Measurements from ENCODE around the gene PDE7B.

The PDE7B gene

GRCh38 chr6:135876058-135876457 lies 24.6 kb downstream of the PDE7B start:
- TF ChIP-seq EZH2 (IDR thresholded peaks at IDR 0.05; ENCODE audit: borderline replicate concordance, low read length): no peak
- TF ChIP-seq, protein P1, sequence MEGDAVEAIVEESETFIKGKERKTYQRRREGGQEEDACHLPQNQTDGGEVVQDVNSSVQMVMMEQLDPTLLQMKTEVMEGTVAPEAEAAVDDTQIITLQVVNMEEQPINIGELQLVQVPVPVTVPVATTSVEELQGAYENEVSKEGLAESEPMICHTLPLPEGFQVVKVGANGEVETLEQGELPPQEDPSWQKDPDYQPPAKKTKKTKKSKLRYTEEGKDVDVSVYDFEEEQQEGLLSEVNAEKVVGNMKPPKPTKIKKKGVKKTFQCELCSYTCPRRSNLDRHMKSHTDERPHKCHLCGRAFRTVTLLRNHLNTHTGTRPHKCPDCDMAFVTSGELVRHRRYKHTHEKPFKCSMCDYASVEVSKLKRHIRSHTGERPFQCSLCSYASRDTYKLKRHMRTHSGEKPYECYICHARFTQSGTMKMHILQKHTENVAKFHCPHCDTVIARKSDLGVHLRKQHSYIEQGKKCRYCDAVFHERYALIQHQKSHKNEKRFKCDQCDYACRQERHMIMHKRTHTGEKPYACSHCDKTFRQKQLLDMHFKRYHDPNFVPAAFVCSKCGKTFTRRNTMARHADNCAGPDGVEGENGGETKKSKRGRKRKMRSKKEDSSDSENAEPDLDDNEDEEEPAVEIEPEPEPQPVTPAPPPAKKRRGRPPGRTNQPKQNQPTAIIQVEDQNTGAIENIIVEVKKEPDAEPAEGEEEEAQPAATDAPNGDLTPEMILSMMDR (IDR thresholded peaks at IDR 0.05; ENCODE audit: low read length): no peak
- H3K4me1 ChIP-seq (ENCODE audit: insufficient read depth, low read length, severe bottlenecking): no peaks in the 10 kb centered on the region
- no peaks in the 10 kb centered on the region for H3K9me2 ChIP-seq (ENCODE audit: low read depth, low read length)
- no peak overlapping the region for H3K27ac ChIP-seq (ENCODE audit: low read depth, low read length, poor library complexity, severe bottlenecking)
- no peak overlapping the region for H3K4me3 ChIP-seq (ENCODE audit: low read depth, low read length, poor library complexity, severe bottlenecking)
- no peak overlapping the region for H3K9ac ChIP-seq (ENCODE audit: low read length)
- H3K79me2 ChIP-seq (ENCODE audit: insufficient read depth, low read length): no peaks in the 10 kb centered on the region
- H3K27me3 ChIP-seq (ENCODE audit: insufficient read depth, low read length): no peaks in the 10 kb centered on the region
- H3F3A ChIP-seq (ENCODE audit: insufficient read depth, low read length): no peaks in the 10 kb centered on the region
- no peaks in the 10 kb centered on the region for H3K36me3 ChIP-seq (ENCODE audit: insufficient read depth, low read length)
- no peaks in the 10 kb centered on the region for H4K20me1 ChIP-seq (ENCODE audit: insufficient read depth, low read length)
- no peak overlapping the region for H2AFZ ChIP-seq (ENCODE audit: low read length)
- H3K4me2 ChIP-seq (ENCODE audit: low read length): no peak overlapping the region
- H3K9me3 ChIP-seq (ENCODE audit: low read length): no peaks in the 10 kb centered on the region

GRCh38 chr6:135877666-135878065 lies 26.2 kb downstream of the PDE7B start:
- no peaks in the 10 kb centered on the region for H3K9me2 ChIP-seq (ENCODE audit: low read depth, low read length)
- TF ChIP-seq, protein P1 (IDR thresholded peaks at IDR 0.05; ENCODE audit: low read length): no peak
- no peak for TF ChIP-seq EZH2 (IDR thresholded peaks at IDR 0.05; ENCODE audit: borderline replicate concordance, low read length)
- no peaks in the 10 kb centered on the region for H3K36me3 ChIP-seq (ENCODE audit: insufficient read depth, low read length)
- H3K4me3 ChIP-seq (ENCODE audit: low read depth, low read length, poor library complexity, severe bottlenecking): no peak overlapping the region
- H3K9me3 ChIP-seq (ENCODE audit: low read length): no peaks in the 10 kb centered on the region
- H3K4me2 ChIP-seq (ENCODE audit: low read length): no peak overlapping the region
- H3K27me3 ChIP-seq (ENCODE audit: insufficient read depth, low read length): no peaks in the 10 kb centered on the region
- no peak overlapping the region for H3K9ac ChIP-seq (ENCODE audit: low read length)
- H3K79me2 ChIP-seq (ENCODE audit: insufficient read depth, low read length): no peaks in the 10 kb centered on the region
- H3K4me1 ChIP-seq (ENCODE audit: insufficient read depth, low read length, severe bottlenecking): no peaks in the 10 kb centered on the region
- H4K20me1 ChIP-seq (ENCODE audit: insufficient read depth, low read length): no peaks in the 10 kb centered on the region
- no peaks in the 10 kb centered on the region for H3F3A ChIP-seq (ENCODE audit: insufficient read depth, low read length)
- no peak overlapping the region for H3K27ac ChIP-seq (ENCODE audit: low read depth, low read length, poor library complexity, severe bottlenecking)
- H2AFZ ChIP-seq (ENCODE audit: low read length): no peak overlapping the region

DNA sequence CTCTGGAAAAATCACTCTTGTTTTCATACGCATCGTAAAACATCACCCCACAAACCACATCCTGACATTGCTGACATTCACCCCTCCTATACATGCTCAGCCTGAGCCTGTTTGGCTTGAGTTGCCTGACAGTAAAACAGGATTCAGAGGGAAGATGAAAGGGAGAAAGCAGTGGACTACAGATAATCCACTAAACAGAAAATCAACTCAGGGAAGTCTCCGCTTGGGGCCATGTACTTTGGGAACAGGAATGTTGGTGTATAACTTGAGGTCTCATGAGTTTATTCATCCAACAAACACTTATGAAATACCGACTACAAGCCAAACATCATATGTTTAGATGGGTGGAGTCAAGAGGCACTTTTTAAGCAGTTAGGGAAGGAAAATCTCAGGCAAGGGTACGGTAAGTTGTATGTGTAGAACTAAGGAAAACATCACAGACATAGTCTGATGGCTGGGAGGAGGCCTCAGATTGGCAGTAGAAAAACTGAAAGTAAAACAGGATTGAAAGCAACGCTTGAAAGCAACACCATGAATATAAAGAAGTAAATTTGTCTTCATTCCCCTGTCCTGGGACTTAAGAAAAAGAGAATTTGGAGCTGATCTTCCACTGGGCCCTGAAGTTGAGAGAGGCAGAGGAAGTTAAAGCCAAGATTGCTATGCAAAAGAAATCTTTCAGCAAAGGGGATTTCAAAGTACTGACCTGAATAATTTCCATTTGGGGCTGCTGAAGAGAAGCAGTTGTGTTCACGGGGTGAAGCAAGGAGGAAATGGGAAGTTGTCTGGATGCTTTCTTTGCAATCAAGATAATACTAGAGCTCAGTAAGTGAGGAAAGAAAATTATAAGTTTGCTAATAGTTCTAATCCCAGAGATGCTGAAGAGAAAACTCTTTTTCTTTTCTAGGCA lies 28.8 kb downstream of the PDE7B start:
- no peaks in the 10 kb centered on the region for H3K9me2 ChIP-seq (ENCODE audit: low read depth, low read length)
- no peaks in the 10 kb centered on the region for H3K27me3 ChIP-seq (ENCODE audit: insufficient read depth, low read length)
- no peaks in the 10 kb centered on the region for H3K36me3 ChIP-seq (ENCODE audit: insufficient read depth, low read length)
- H3K9ac ChIP-seq (ENCODE audit: low read length): no peak overlapping the region
- no peaks in the 10 kb centered on the region for H3K4me1 ChIP-seq (ENCODE audit: insufficient read depth, low read length, severe bottlenecking)
- H3K9me3 ChIP-seq (ENCODE audit: low read length): no peaks in the 10 kb centered on the region
- no peaks in the 10 kb centered on the region for H3K79me2 ChIP-seq (ENCODE audit: insufficient read depth, low read length)
- no peak overlapping the region for H3K4me3 ChIP-seq (ENCODE audit: low read depth, low read length, poor library complexity, severe bottlenecking)
- H3F3A ChIP-seq (ENCODE audit: insufficient read depth, low read length): no peaks in the 10 kb centered on the region
- no peak overlapping the region for H3K27ac ChIP-seq (ENCODE audit: low read depth, low read length, poor library complexity, severe bottlenecking)
- H3K4me2 ChIP-seq (ENCODE audit: low read length): peak overlapping the region; percentile 35
- no peaks in the 10 kb centered on the region for H4K20me1 ChIP-seq (ENCODE audit: insufficient read depth, low read length)
- H2AFZ ChIP-seq (ENCODE audit: low read length): peak overlapping the region; percentile 1; the same call in 1 of the 2 replicates
- TF ChIP-seq, protein P1 (IDR thresholded peaks at IDR 0.05; ENCODE audit: low read length): no peak
- no peak for TF ChIP-seq EZH2 (IDR thresholded peaks at IDR 0.05; ENCODE audit: borderline replicate concordance, low read length)

Data from OCI-LY1 (cell line).